CD4-positive, alpha-beta T cell treated with Interleukin-4 for 4 hours (primary cell): Measurements from ENCODE around the gene C3.
A peak's percentile ranks its signal among the peaks of the same experiment; 100 is the strongest.
"Not testable (repeated sequence)": the region's sequence is repeated elsewhere in the genome, so short reads cannot be mapped to it uniquely, and the experiment has no call there.

Source experiments
- DNase-seq: peaks from one replicate; pipeline ENCODE4 v3.0.0-alpha.2; 2020

C3 gene

DNA sequence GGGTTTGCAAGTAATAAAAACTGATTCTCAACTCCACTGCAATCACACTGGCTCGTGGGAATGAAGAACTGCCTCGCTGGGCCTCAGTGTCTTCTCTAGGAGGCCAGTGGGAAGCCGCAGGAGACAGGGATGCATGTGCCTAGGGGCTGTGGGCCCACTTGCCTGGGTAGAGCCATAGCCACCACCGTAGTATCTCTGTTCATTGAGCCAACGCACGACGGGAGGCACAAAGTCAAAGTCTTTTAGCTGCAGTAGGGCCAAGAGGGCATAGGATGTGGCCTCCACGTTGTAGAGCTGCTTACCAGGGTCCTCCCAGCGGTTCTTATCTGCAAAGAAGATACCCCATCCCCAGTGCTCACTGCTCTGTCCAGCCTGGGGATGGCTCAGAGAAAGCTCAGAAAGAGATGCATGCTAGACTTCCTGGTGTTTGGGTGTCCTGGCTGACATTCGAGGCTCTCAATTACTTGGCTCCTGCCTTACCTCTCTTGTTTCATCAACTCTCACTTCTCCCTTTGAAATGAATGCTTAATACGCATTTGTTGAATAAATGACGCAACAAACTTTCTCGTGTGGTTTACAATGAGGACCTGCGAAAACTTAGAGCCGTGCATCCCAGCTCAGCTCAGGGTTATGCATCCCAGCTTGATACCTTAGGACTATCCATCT is 34.4 kb downstream of the C3 start:
- no peak for DNase-seq

DNA sequence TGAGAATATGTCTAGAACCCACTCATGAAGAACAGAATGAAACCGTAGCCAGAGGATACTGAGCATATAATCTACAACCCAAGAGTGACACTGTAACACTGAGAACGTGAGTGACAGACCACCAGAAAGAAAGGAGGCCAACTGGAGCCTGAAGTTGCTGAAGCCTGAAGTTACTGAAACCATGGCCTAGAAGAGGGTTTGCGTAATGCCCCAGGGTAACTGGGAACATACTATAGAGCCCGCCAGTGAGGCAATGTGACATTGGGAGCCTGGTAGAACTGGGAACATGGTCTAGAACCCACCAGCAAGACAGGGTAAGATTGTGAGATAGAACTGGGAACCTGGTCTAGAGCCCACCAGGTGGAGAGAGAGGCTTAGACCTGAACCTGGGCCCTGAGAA is 35.0 kb downstream of the C3 start:
- no peak for DNase-seq

DNA sequence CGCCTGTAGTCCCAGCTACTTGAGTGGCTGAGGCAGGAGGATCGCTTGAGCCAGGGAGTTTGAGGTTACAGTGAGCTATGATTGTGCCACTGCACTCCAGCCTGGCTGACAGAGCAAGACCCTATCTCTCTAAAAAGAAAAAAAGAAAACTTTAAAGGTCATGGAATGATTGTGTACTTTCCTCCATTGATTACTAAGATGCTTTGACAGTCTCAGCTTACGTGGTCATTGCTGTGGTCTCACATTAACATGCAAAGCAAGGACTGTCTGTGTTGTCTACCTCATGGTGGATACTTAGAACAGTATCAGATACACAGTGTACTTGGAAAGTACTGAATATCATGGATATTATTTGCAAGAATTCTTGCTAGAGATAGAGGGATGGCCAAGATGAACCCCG is 36.5 kb downstream of the C3 start:
- DNase-seq, result no peak

DNA sequence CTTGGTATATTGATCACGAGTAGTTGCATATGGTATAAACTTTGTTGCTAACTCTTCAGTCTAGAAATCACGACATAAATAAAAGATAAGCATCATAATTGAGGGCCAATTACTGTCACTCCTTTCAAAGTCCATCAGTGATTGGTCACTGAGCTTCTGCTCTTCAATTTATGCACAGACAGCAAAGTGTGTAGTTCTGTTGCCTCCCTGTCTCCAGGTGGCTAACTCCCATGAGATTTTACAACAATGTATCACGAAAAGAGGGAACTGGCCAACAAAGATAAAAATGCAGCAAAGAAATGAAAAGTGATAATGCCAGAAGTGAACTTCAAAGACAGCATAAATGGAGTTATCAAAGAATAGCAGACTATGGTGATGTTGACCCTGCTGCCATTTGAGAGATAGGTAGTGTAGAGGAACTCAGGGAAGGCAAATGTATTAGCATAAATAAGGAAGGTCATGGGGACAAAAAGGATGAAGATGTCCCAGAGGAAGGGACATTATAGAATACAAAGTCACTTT is 37.8 kb downstream of the C3 start:
- DNase-seq, result no peak

DNA sequence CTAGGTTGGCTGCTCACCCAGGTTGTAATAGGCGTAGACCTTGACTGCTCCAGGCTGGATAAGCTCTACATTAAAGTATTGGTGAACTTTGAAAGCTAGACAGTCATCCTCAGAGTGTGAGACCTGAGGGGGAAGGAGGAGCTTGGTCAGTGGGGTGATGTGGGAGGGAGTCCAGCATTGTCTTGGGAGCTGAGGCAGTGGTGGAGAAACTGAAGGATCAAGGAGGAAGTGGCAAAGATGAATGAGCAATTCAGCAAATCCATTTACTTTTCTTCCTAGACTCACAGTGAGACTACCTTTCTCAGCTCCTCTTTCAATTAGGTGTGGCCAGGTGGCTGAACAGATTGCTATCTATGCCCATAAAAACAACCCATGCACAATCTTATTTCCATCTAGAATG is 40.3 kb downstream of the C3 start:
- no peak for DNase-seq

DNA sequence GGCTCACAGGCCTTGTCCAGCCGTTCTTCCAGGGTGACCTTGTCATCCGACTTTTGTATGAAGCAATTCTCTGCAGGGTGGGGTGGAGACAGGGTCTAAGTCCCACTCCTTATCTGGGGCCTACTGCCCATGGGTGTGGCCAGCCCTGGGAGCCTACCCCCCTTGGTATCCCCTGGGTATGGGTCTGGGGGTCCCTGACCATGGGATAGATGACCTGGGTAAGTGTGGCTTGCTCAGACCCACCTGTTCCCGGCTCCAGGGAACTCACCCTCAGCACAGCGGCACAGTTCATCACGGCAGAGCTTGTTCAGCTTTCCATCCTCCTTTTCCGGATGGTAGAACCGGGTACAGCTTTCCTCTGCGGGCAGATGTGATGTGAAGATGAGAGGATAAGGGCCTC is 41.3 kb downstream of the C3 start:
- no peak for DNase-seq

DNA sequence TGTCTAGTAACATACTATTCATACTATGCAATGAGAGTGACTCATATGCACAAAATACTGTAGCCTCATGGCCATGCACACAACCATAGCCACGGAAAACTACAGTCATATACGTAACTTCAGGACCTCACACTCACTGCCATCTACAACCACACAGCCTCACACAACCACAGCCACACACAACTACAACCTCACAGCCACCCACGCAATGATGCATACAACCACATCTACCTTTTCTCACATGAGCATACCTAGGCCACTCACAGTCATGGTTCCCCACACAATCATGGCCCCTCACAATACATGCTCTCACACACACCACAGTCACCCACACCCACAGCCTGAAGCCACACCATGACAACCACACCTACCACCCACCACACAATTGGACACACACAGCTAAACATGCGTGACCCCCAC is 41.8 kb downstream of the C3 start:
- peak; percentile 45 for DNase-seq

DNA sequence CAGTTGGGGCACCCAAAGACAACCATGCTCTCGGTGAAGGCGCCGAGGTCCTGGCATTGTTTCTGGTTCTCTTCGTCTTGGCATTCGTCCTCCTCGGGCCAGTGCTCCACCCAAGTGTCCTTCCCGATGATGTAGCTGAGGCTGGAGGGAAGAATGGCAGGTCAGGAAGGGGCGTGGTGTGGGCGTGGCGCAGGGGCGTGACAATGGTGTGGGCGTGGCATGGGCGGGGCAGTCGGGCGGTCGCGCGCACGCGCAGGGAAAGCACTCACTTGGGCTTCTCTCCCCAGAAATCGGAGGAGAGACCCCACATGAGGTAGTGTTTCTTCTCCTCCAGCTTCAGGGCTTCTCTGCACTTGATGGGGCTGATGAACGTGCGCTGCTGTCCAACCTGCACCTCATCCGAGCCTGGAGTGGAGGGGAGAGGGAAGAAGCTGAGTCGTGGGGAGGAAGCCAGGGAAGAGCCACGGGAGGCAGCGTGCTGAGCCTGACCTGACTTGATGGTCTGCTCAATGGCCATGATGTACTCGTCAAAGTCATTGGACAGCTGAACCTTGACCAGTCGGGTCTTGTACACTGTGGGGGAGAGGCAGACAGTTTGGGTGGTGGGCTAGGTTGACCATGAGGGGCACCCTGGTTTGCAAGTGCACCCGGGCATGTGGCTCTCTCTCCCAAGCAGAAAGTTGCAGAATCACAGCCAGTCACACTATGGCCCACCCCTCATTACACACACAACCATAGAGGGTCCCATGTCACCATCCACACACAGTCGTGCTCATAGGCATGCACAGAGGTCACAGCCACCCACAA is 42.4 kb downstream of the C3 start:
- no peak for DNase-seq

DNA sequence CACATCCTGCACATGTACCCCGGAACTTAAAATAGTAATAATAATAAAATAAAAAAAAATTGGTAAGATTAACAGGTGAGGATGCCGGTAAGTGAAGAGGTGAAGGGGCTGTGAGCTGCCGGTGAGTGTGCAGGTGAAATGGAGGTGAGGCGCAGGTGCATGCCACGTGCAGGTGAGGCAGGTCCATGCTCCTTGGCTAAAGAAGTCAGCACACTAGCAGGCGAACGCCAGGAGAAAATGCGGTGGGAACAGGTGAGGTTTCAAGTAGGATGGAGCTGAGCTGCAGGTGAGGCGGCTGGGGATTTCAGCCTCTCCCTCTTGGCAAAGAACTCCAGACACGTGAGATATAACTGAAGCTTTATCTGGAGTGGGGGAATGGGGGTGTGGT is 43.0 kb downstream of the C3 start:
- no peak for DNase-seq

DNA sequence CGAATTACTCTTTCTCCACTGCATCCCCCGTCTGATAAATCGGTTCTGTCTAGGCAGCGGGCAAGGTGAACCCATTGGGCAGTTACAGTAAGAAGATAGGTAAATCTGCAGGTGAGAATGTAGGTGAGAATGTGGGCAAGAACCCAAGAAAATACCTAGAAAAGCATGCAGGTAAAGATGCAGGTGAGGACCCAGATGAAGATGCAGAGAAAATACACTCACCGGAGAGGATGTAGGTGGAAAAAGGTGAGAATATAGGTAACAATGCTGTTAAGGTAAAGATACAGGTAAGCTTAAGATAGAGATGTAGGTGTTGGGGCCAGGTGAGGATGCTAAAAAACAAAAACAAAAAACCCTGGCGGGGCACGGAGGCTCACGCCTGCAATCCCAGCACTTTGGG is 44.2 kb downstream of the C3 start:
- no peak for DNase-seq

DNA sequence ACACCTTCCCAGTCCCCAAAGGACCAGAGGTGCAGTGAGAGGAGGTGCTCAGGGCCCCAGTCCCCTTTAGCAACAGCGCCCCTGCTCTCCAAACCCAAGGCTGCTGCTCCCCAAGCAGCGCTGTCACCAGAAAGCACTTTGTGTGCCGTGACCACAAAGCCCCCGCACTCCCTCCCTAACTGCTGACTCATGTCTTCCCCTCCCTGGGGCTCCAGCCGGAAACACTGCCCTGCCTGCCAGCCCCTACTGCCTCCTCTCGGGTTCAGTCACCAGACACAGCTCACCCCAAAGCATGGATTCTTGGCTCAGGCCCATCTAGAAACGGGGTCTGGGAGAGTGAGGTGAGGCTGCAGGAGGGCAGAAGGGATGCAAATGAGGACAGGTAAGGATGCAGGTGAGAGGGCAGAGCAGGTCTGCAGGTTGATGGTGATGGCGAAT is 45.6 kb downstream of the C3 start:
- peak; percentile 92 for DNase-seq

DNA sequence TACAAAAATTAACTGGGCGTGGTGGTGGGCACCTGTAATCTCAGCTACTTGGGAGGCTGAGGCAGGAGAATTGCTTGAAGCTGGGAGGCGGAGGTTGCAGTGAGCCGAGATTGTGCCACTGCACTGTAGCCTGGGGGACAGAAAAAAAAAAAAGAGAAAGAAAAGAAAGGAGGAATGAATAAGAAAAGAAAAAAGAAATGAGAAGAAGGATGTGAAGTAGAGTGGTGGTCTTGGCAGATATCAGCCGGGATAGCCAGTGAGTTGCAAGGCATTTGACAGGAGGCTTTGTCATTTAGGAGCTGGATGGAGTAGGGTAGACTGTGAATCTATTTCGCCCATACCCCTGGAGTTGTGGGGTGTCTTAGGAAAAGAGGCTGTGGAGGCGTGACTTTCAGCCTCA is 46.0 kb downstream of the C3 start:
- not testable (repeated sequence) for DNase-seq

DNA sequence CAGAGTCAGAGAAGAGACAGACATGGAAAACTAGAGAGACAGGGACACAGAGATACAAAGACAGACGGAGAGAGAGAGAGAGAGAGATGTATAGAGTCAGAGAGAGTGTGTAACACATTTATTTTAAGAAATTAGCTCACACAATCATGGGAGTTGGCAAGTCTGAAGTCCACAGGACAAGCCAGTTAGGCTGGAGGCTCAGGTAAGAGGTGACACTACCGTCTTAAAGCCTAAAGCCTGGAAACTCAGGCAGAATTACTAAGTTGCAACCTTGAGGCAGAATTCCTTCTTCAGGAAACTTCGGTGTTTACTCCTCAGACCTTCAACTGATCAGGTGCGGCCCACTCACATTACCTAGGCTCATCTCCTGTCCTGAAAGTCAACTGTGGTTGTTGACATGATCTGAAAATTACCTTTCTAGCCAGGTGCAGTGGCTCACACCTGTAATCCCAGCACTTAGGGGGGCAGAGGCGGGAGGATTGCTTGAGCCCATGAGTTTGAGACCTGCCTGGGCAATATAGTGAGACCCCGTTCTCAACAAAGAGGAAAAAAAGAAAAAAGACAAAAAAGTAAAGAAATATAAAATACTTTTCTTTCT is 47.7 kb downstream of the C3 start:
- DNase-seq, result no peak

DNA sequence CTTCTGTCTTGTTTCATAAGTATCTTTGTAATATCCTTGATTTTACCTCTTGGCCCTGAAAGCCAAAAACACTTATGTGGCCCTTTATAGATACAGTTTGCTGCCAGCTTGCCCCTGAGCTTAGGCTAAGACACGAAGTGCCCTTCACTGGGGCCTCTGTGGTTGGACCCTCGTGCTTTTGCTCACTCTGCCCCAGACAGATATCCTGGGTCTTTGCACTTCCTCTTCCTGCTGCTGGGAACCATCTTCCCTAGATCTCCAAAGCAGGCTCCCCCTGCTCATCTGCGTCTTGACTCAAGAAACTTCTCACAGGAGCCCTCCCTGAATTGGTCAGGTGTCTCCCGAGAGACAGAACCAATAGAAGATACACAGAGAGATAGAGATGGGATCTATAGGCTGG is 48.5 kb downstream of the C3 start:
- no peak for DNase-seq

DNA sequence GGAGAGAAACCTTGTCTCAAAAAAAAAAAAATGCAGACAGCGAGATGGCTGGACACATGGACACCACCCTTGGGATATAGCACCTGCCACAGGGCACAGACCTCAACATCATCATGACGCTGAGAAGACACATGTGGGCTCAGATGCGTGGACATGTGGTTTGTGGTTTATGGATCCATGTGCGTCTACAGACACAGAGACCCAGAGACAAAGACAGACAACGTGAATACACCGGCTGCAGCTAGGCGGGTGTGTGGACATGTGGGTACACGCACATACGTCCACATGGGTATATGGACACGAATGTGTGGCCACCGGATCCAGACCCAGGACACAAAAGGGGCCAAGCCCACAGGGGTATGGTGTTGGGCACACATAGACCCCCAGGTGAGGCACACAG is 51.8 kb downstream of the C3 start:
- DNase-seq, result no peak

DNA sequence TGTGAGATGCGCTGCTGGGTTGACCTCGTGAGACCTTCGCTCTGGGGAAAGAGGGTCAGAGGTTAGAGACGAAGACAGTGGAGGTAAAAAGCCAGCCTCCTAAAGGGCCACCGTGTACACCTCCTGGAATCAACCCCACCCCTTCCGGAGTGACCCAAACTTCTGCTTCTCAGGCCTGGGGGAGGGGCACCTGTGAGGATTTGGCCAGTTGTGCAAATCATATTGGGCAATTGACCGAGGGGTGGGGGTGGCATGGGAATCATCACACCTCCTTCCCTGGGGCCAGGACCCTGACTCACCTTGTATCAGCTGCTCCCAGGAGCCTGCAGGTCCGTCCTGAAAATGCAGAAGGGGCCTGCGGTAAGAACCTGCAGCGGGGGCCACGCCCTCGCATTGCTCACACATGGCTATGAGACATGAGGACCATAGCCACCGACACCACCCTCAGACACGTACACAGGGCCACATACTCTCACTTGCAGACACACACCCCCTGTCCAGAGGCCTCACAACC is 53.3 kb downstream of the C3 start:
- peak; percentile 59 for DNase-seq

DNA sequence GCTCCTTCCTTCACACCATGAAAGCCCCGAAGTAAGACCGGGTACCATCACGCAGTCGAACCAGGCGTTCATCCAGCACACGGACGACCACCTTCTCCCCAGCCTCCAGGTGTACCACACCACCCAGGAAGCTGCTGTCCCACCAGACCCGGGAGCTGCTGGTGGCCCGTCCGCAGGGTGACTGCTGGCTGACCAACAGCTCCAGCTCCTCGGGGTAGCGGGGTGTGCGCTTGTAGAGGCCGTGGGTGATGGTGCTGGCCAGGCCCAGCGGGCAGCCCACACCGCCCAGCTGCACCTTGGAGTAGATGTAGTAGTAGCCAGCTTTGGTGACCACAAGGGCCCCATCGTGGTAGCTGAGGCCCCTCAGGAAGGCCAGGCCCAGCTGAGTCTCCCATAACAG is 55.5 kb downstream of the C3 start:
- no peak for DNase-seq

DNA sequence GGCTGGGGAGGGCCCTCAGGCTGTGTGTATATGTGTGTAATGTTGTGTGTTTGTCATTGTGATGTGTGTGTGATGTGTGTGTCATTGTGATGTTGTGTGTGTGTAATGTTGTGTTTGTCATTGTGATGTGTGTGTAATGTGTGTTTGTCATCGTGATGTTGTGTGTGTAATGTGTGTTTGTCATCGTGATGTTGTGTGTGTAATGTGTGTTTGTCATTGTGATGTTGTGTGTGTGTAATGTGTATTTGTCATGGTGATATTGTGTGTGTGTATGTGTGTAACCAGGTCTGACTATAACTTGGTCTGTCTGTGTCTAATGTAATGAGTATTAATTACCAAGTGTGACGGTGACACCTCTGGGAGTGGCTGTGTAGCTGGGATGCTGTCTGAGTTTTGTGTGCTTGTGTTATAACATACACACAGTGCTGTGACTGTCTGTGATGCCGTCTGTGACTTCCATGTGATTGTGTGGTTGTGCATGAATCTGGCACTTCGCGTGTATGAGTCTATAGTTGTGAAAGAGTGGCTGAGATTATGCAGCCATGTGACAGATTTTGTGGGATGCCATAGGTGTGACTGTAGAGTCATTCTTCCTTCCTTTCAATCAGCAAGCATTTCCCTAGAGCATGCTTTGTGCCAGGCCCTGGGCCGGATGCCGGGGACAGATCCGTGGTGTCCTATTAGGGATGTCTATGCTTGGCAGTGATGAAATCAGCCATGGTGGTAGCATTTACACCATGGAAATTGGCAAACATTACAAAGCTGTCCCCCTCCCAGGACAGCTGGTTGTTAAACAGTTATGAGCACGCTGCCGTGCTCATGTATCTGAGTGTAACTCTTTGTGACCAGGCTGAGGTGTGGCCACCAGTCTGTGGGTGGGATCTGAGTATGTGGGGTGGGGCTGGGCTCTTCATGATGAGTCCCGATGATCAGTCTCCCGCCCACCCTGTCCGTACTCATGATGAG is 56.9 kb downstream of the C3 start:
- DNase-seq, result peak; percentile 79

DNA sequence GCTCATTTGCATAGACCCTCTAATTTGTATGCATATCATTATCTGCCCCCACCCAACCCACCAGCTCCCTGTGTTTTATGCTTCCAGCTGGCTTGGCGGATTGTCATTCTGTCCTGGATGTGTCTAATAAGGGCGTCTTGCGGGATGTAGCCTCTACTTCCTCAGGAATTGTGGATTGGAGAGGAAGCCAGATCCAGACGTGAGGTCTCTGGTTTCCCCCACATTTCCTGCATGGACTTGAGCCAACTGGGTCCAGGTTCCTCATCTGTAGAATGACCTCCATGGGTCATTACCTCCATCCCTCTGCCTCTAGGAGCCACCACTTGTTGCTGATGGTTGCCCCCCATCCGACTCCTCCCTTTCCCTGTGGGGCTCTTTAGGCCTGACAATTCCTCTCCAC is 57.7 kb downstream of the C3 start:
- no peak for DNase-seq

DNA sequence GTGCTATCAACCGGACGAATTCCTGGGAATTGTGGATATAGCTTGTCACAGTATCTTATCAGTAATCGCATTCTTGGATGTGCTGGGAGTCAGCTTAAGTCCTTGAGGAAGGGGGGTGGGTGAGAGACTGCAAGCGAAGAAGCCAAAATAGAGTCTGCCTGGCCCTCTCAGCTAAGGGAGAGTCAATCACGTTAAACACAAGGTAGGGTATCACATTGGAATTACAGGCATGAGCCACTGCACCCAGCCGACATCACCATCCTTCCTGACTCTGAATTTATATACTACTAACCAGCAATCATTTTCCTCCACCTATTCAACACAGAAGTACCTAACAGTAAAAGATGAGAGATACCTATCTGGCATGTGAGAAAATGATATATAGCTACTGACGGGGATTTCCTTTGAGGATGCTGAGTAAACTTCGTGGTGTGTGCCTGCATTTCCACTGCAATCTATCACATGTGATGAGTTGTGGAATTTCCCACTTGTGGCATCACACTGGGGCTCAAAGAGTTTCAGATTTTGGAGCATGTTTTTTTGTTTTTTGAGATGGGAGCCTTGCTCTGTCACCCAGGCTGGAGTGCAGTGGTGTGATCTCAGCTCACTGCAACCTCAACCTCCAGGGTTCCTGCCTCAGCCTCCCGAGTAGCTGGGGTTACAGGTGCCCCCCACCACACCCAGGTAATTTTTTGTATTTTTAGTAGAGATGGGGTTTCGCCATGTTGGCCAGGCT is 58.8 kb downstream of the C3 start:
- peak; percentile 92 for DNase-seq

DNA sequence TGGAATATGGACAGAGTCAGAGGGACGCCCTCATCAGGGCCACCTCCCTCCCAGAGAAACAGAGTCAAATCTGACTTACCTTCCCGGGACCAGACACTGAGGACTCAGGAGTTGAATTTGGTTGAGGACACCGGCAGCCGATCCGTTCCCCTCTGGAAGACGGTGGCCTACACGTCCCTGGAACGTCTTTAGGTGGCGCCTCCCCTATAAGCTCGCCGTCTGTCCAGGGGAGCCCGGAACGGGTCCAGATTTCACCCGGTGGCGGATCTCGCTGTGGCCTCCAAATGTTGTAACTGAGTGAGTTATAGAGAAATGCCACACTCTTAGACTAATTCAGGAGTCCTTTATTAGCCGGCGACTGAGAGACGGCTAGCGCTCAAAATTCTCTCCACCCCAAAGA is 59.5 kb downstream of the C3 start:
- no peak for DNase-seq

DNA sequence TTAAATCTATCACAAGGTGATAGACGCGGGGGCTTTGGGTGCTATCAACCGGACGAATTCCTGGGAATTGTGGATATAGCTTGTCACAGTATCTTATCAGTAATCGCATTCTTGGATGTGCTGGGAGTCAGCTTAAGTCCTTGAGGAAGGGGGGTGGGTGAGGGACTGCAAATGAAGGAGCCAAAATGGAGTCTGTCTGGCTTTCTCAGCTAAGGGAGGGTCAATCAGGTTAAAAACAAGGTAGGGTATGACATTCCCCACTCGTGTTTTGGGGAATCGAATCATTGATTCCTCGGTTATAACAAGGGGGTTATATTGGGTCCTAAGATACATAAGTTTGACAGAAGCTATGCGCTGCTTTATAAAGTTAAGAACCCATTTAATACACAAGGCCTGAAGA is 64.1 kb downstream of the C3 start:
- DNase-seq, result not testable (repeated sequence)
